ENCODE results near the gene ANKRD1.
"Not testable (repeated sequence)": the region's sequence is repeated elsewhere in the genome, so short reads cannot be mapped to it uniquely, and the experiment has no call there.

The ANKRD1 gene

DNA sequence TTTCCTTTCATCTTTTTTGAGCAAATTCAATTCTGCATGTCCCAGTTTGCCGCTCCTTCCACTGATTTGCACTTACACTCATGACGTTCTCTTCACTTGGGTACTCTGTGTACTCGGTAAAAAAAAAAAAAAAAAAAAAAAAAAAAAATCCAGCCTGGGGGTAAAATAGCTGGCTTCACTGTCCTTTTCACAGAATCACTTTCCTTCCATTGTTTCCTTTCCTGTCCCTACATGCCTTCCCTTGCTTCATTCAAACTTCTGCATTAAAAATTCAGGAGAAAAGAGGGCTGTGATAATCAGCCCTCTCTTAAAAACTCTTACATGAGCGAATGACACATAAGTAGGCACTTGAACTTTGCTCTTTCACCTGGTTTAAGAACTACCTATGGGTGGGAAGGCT, 8.7 kb downstream of the ANKRD1 start:
- DNase-seq (ENCODE audit: low read depth): no peak

DNA sequence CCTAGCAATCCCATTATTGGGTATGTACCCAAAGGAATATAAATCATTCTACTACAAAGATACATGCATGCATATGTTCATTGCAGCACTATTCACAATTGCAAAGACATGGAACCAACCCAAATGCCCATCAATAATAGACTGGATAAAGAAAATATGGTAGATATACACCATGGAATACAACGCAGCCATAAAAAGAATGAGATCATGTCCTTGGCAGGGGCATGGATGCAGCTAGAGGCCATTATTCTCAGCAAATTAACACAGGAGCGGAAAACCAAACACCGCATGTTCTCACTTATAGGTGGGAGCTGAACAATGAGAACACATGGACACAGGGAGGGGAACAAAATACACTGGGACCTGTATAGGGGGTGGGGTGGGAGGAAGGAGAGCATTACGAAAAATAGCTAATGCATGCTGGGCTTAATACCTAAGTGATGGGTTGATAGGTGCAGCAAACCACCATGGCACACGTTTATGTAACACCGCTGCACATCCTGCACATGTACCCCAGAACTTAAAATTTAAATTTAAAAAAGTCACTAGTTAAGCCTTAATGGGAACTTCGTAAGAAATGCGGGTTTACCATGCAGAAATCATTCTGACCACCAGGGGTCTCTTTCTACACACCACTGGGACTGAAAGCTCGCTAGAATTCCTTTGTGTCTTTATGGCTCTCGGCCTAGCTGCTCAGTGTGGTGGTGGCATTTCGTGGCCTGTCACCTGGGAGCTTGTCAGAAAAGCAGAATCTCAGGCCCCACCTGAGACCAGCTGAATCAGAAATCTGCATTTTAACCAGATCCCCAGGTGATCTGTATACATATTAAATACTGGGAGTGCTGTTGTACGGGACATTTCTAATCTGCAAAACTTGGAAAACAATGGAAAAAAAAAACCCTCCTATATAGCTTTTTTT, 9.5 kb downstream of the ANKRD1 start:
- DNase-seq (ENCODE audit: low read depth): no peak

DNA sequence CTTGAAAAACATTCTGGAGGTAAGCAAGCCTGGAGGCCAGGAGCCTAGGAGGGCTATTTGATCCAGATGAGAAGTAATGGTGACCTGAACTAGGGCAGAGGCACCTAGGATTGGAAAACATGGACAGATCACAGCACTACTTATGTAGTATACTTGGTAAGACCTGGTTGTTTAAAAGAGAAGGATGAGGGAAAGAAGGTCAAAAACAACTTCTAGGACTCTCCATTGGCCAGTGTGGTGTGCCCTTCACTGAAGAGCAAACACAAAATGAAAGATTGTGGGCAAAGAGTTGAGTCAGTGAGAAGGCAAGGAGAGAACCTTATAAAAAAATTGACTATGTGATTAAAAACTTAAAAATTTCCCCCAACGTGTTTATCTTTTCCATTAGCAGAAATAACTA, 14.3 kb downstream of the ANKRD1 start:
- DNase-seq (ENCODE audit: low read depth): no peak

DNA sequence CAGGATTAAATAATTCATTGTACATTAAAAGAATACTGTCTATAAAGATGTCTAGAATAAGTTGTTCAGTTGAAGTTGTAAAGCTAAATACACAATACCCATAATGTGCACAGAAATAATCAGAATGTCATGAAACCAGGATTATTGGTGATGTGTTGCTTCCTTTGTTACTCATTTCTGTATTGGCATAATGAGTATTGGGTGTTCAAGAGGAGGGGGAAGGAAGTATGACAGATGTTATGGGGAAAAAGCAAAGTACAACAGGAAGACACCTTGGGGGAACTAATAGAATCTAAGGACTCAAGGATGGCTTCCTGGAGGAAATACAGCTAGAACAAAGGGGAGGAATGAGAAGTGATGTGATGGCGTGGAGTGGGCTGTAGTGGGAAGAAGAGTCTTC, 15.0 kb downstream of the ANKRD1 start:
- no peak for DNase-seq (ENCODE audit: low read depth)

DNA sequence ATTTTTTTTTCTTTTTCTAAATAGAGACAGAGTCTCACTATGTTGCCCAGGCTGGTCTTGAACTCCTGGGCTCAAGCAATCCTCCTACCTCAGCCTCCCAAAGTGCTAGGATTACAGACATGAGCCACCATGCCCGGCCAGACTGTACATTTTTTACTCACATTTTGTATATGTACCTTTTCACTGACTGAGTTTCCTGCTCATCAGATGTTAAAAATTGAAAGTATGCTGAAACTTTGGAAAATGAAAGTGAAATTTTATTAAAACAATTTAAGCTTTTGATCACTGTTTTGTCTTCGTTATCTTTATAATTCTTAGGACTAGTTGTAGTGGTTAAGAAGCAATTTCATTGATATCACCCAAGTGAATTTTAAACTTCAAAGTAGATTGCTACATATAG, 24.0 kb downstream of the ANKRD1 start:
- not testable (repeated sequence) for DNase-seq (ENCODE audit: low read depth)

DNA sequence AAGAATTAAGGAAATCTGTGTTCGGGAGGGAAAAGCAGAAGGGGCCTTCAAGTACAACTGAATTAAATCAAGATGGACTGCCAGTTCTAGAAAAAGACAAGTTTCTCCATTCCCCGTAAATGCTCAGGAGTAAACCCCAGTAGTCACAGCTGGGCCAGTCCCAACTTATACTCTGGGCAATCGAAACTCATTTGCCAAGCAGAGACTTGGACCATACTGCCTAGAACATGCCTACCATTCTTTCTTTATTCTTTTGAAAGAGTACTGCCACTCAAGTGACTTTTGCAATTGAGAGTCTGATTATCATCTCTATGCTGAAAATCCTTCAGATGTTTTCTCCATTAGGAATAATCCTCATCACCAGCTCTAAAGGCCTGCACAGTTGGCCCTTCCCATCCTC, 27.7 kb downstream of the ANKRD1 start:
- DNase-seq (ENCODE audit: low read depth): no peak

DNA sequence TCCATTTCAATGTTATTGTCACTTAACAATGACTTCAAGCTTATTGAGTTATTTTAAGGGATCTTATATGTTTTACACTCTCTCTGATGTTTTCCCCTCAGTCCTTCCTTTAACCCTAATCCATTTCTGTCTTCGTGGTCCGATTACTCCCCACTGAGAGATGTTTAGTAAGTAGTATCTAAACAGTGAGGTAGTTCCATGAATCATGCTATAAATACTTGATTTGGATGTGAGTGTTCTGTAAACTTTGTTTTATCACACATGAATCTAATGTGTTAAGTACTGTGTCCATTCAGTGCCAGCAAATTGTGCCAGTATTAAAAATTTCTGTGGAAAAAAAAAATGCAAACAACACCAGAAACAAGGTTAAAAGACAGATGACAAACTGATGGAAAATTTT, 30.5 kb downstream of the ANKRD1 start:
- no peak for DNase-seq (ENCODE audit: low read depth)

DNA sequence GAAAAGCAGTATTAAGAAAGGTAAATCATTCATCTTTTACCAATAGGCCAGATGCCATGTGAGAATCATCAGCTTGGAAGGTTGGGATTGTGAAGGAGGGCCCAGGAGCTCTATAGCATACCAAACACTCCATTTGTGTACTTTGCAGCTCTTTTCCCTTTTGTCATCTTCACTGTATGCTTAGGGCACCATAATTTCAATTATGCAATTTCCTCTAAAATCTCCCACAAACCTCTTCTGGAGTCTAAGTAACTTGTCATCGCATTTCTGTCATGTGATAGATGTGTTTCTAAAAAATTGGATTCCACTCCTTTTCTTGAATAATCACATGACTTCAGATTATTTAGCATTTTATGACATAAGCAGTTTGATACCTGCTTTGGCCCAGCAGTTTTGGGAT, 31.3 kb downstream of the ANKRD1 start:
- no peak for DNase-seq (ENCODE audit: low read depth)

DNA sequence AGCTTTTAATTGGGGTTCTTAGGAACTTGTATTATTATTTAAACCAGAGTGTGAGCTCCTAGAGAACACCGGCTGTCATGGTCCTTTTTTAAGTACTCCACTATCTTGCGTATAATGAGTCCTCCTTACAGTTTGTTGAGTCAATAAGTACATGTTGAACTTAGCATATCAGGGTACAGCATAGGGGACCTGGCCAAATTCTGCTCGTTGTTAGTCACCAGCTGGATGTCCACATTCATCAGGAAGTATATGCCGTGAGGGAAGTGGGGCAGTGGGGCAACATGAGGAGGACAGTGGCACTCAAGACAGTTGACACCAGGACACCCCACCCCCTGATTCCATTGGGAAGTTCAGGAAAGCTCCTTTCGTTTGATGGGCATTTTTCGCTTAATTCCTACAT, 32.5 kb downstream of the ANKRD1 start:
- no peak for DNase-seq (ENCODE audit: low read depth)

DNA sequence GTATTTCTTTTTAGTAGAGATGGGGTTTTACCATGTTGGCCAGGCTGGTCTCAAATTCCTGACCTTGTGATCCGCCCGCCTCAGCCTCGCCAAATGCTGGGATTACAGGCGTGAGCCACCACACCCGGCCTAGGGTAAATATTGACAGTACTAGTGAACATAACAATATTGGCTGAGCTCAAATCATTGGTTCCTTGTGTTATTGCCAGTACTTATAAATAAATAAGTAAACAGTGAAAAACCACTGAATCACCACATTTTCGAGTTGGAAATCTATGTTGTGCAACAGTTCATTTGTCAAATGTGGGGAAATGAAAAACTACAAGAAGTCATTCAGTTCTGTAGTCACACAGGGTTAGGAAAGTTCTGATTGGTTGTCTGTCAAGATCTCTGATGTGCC, 33.3 kb downstream of the ANKRD1 start:
- no peak for DNase-seq (ENCODE audit: low read depth)

DNA sequence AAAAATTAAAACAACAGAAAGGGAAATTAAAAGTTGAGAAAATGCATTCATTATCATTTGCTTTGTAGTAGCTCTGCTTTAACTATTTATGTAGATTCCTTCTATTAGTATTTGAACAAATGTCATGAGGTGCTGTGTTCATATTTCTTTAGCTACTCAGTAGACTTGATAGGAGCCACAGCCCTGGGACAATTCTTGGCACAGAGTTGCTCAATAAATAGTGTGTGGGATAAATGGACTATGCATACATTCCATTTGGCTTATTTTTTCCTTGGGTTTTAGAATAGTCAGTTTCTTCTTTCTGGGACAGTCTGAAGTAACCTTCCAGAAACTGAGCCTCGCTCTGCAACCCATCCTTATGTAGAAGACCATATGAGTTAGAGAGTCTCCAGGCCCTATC, 35.7 kb downstream of the ANKRD1 start:
- no peak for DNase-seq (ENCODE audit: low read depth)

DNA sequence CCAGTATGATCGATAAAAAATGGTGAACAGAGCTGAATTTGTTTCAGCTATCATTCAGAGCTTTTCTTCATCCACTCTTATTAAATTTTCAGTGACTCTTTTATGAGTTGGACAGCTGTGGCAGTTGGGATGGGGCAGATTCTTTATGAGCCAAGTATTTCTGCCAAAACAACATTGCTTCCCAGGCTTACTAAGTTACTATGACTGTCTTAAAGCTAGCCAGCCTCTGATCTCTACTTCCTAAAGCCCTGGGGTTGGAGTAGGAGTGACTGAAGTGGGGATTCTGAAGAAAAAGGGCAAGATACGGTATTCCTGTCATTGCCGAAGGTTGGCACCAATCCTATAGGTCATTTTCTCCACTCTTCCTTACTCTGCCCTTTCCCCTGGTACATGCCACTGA, 36.5 kb downstream of the ANKRD1 start:
- DNase-seq (ENCODE audit: low read depth): no peak

DNA sequence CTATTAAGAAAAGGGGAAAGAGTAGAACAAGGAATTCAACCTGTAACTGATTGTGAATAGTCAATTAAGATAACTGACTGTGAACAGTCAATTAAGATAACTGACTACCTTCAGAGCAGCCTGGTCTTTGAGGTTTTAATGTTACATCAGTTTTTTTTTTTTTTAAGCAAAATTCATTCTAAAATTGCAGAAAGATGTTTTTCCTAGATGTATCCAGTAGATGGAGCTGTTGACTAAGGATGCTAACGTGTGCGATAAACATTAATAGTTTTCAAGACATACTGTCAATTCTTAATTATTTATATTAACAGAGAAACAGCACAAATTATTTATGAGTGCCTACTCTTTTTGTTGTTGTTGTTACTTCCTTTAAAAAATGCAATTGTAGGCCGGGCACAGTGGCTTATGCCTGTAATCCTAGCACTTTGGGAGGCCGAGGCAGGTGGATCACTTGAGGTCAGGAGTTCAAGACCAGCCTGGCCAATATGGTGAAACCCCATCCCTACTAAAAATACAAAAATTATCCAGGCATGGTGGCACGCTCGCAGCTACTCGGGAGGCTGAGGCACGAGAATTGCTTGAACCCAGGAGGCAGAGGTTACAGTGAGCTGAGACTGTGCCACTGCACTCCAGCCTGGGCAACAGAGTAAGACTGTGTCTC, 40.7 kb downstream of the ANKRD1 start:
- DNase-seq (ENCODE audit: low read depth): not testable (repeated sequence)

DNA sequence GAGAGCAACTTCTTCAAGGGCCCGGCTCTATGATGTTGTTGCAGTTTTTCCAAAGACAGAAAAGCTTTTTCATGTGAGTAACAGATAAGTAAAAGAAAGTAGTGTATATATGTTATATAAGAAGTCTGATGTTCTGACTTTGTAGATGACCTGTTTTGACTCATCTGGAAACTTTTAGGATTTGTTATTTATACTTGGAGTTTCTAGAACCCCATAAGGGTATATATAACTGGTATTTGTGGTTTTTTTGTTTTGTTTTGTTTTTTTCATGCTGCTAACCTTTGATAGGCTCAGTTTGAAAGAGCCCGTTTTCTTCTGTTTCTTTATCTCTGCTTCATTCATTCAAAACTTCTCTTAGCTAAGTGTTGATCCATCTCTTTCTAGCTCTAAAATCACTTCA, 41.8 kb downstream of the ANKRD1 start:
- no peak for DNase-seq (ENCODE audit: low read depth)

DNA sequence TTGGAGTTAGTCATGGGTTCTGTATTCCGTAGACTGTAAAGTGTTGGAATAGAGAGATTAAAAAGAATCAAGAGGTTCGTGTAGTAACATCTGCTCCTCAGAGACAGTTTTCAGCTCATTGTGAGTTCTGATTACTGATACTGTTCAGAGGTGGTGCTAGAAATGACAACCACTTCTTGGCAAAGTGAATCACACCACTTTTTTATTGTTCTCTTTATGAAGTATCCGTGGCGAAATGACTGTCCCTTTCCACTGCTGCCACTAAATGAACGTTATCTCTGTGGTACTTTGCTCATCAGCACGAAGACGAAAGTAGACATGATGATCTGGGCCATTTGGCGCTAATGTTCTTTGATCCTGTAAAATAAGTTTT, 48.3 kb downstream of the ANKRD1 start:
- DNase-seq (ENCODE audit: low read depth): no peak

DNA sequence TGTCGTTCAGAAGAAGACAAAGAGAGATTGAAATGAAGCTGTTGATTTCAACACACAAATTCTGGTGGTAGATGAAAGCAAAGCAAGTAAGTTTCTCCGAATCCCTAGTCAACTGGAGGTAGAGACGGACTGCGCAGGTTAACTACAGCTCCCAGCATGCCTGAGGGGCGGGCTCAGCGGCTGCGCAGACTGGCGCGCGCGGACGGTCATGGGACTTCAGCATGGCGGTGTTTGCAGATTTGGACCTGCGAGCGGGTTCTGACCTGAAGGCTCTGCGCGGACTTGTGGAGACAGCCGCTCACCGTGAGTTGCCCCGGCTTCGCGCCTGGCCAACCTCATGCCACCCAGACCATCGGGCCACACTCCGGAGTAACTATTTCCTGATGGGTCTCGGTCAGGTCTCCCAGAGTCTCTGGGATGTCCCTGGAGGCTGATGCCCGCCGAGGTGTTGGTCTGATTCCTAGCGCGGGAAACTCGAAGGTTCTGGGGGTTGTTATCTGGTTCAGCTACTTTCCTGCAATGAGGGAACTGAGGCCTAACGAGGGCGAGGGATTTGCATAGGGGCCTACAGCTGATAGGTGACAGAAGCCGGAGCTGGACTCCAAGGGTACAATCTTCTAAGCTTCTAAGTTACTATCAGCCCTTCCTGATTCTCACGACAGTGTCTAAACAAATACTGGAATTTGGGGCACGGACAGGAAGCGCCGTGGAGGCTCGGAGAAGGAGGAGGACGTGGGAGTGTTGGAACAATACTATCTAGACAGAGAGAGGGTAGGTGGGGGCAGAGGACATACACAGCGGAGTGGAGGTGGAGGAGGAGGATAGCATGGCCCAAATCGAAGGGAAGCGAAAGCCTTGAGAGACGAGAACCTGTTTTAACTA, 48.9 kb downstream of the ANKRD1 start, which contains the start of gene RPP30:
Gene RPP30, plus strand, starts transcription at position 209 of the 882 bp plus-strand sequence. Its CDS starts 13 bp downstream, at position 222.
- peak; percentile 64 for DNase-seq (ENCODE audit: low read depth)

DNA sequence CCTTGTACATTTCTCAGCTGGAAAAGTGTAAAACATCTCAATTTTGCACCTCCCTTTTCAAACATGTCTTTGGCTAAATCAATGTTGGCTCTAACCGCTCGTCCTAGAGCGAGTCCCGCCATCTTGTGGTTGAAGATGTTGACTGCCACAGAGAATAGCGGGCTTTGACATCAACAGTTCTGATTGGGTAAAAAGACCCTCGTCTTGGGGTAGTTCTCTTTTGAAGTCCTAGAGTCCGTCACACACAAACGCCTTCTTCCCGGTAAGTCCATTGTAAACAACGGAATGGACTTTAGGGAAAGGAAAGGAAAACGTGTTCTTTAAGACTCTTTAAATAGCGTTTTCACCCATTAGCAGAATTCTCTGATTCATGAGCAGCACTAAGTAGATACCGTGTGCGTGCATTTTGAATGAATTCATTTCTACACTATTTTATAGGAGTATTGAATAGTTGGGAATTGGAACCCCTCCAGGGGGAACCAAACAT, 49.6 kb downstream of the ANKRD1 start:
- DNase-seq (ENCODE audit: low read depth): no peak

DNA sequence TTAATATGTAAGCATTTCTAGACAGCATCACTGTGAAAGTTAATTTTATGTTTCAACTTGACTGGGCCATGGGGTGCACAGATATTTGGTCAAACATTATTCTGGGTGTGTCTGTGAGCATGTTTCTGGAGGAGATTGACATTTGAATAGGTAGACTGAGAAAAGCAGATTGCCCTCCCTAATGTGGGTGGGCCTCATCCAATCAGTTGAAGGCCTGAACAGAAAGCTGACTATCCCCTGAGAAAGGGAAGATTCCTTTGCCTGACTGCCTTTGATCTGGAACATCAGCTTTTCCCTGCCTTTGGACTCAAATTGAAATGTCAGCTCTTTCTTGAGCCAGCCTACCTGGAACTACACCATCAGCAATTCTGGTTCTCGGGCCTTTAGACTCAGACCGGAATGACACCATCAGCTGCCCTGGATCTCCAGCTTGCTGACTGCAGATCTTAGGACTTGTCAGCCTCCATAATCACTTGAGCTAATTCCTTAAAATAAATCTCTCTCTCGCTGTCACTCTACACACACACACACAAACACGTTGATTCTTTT, 54.8 kb downstream of the ANKRD1 start:
- DNase-seq (ENCODE audit: low read depth): no peak

DNA sequence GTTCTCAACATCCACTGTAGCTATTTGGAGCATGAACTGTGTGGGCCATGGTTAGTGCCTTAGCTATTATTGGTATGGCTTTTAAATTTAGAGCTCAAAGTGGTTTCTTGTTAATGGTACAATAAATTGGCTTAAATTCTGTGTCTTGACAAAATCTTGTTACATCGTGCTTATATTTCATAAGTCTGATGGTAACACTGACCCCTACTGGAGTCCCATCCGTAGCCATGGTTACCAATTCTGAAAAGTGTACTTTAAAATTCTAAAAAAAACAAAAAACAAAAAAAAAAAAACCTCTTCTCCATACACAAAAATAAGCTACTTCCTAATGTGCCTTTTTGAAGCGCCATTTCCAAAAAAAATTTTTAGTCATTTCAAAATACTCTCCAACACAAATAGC, 55.5 kb downstream of the ANKRD1 start:
- no peak for DNase-seq (ENCODE audit: low read depth)

DNA sequence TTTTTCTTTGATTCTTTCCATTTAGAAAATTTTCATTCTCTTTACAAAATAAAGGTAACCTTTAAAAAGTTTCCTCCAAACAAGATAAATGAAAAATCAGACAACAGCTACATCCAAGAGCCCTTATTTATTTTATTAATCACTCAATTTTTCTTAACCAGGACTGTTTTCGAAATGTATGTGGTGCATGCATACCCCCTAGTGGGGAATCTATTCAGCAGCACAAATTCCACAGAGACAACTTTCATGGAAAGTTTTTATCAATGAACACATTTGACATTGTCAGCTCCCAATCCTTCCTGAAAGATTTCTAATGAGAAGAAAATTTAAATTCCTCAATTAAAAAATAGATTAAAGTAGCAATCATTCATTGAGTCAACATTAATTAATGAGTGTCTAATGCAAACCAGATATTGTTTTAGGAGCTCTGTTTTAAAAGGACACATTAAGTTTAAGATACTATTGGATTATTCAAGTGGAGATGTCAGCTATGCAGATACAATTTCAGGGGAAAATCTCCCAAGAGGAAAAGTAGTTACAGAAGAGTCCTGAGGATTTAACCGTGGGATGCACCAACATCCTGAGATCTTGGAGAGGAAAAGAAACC, 57.9 kb downstream of the ANKRD1 start:
- DNase-seq (ENCODE audit: low read depth): no peak
